ENCODE measurements around the gene ZNF827.

GRCh38 chr4:145719752-145720624, 218.6 kb downstream of the ZNF827 start:
- TF ChIP-seq EZH2phosphoT487 (IDR thresholded peaks at IDR 0.05; ENCODE audit: borderline replicate concordance, low read length) (no peak), CTCF (IDR thresholded peaks at IDR 0.05; ENCODE audit: low read depth, low read length, poor library complexity, severe bottlenecking) (no peak)
